Retina (tissue), 1 donor: ENCODE measurements around the gene GCHFR.

ENCODE experiments used
- DNase-seq: peaks from one replicate; pipeline ENCODE4 v3.0.0-alpha.2; 2016

The GCHFR gene

GRCh38 chr15:40815042-40815698 is 51.3 kb downstream of the GCHFR start:
- no peak for DNase-seq
